ENCODE results near the gene PRKCE.

DNA sequence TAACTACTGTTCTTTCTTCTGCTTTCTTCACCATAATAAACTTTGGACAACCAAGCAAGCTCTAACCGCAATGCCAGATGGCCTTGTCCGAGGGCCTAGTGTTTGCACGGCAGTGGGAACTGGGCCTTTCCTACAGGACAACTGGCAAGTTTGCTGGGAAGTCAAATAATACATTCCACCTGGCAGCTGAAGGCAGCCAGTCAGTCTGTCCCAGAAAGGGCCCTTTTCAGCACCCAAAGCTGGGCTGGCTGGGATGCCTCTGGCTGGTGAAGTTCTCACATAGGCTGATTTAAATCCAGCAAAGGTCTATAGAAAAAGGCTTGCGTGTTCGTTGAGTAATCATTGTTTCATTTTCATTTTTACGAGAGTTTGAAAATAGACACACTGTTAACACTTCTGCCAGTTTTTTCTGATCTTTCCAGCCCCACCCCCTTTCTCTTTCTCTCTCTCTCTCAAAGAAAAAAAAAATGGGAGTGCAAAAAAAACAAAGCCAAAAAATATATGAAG lies 535.7 kb downstream of the PRKCE start:
- TF ChIP-seq GATA2 (IDR thresholded peaks at IDR 0.05; ENCODE audit: low read depth, low read length) (no peak), GATA3 (IDR thresholded peaks at IDR 0.05; ENCODE audit: low read depth, low read length) (no peak)
